ENCODE measurements around the gene CACNA1G.

CACNA1G gene

GRCh38 chr17:50632637-50633036 lies 72.1 kb downstream of the CACNA1G start:
- no peak overlapping the region for H3K27ac Mint-ChIP-seq (ENCODE audit: low read depth)
- no peaks in the 10 kb centered on the region for H3K36me3 Mint-ChIP-seq (ENCODE audit: insufficient read depth)
- H3K4me1 Mint-ChIP-seq: peaks cover 10% of the 10 kb centered on the region
- no peak for ATAC-seq (replicated peaks; ENCODE audit: extremely low read depth, poor library complexity, severe bottlenecking)
- no peak for DNase-seq (ENCODE audit: low spot score in 2 of 2)
- peaks cover 93% of the 10 kb centered on the region for H3K27me3 Mint-ChIP-seq
- no peak overlapping the region for H3K4me3 Mint-ChIP-seq
- no peaks in the 10 kb centered on the region for H3K9me3 Mint-ChIP-seq

GRCh38 chr17:50633683-50634082 lies 73.2 kb downstream of the CACNA1G start:
- Mint-ChIP-seq H3K9me3 (no peaks in the 10 kb centered on the region), H3K4me3 (no peak overlapping the region), H3K4me1 (peaks cover 6% of the 10 kb centered on the region), H3K27me3 (peaks cover 93% of the 10 kb centered on the region), H3K36me3 (ENCODE audit: insufficient read depth) (no peaks in the 10 kb centered on the region), H3K27ac (ENCODE audit: low read depth) (no peak overlapping the region)
- no peak for DNase-seq (ENCODE audit: low spot score in 2 of 2)
- ATAC-seq (replicated peaks; ENCODE audit: extremely low read depth, poor library complexity, severe bottlenecking): no peak

GRCh38 chr17:50634224-50634914 lies 73.9 kb downstream of the CACNA1G start, which contains the start of gene ABCC3:
Gene ABCC3, plus strand, starts transcription at chr17:50634881. Its CDS starts 56 bp downstream, at chr17:50634937.
- H3K9me3 Mint-ChIP-seq: no peaks in the 10 kb centered on the region
- no peak for DNase-seq (ENCODE audit: low spot score in 2 of 2)
- H3K4me1 Mint-ChIP-seq: peaks cover 6% of the 10 kb centered on the region
- ATAC-seq (replicated peaks; ENCODE audit: extremely low read depth, poor library complexity, severe bottlenecking): no peak
- H3K27me3 Mint-ChIP-seq: peaks cover 88% of the 10 kb centered on the region
- no peak within 1 kb of the TSS for H3K4me3 Mint-ChIP-seq
- no peak within 1 kb of the TSS for H3K27ac Mint-ChIP-seq (ENCODE audit: low read depth)
- no peaks in the 10 kb centered on the region for H3K36me3 Mint-ChIP-seq (ENCODE audit: insufficient read depth)

GRCh38 chr17:50634915-50635731 lies 74.6 kb downstream of the CACNA1G start:
- H3K9me3 Mint-ChIP-seq: no peaks in the 10 kb centered on the region
- H3K4me3 Mint-ChIP-seq: no peak overlapping the region
- peaks cover 6% of the 10 kb centered on the region for H3K4me1 Mint-ChIP-seq
- H3K36me3 Mint-ChIP-seq (ENCODE audit: insufficient read depth): no peaks in the 10 kb centered on the region
- peaks cover 81% of the 10 kb centered on the region for H3K27me3 Mint-ChIP-seq
- H3K27ac Mint-ChIP-seq (ENCODE audit: low read depth): no peak overlapping the region
- ATAC-seq (replicated peaks; ENCODE audit: extremely low read depth, poor library complexity, severe bottlenecking): no peak
- no peak for DNase-seq (ENCODE audit: low spot score in 2 of 2)

- Mint-ChIP-seq H3K27me3 (peaks cover 76% of the 10 kb centered on the region), H3K36me3 (ENCODE audit: insufficient read depth) (no peaks in the 10 kb centered on the region), H3K4me3 (no peak overlapping the region), H3K4me1 (peaks cover under 1% of the 10 kb centered on the region), H3K9me3 (no peaks in the 10 kb centered on the region), H3K27ac (ENCODE audit: low read depth) (no peak overlapping the region)
- ATAC-seq (replicated peaks; ENCODE audit: extremely low read depth, poor library complexity, severe bottlenecking): no peak
- no peak for DNase-seq (ENCODE audit: low spot score in 2 of 2)
These were observed 75.1 kb downstream of the CACNA1G start for GRCh38 chr17:50635732-50635981.

GRCh38 chr17:50635982-50636803 lies 75.7 kb downstream of the CACNA1G start:
- Mint-ChIP-seq H3K27me3 (peaks cover 70% of the 10 kb centered on the region), H3K9me3 (no peaks in the 10 kb centered on the region), H3K4me1 (no peaks in the 10 kb centered on the region), H3K27ac (ENCODE audit: low read depth) (no peak overlapping the region), H3K36me3 (ENCODE audit: insufficient read depth) (no peaks in the 10 kb centered on the region), H3K4me3 (no peak overlapping the region)
- ATAC-seq (replicated peaks; ENCODE audit: extremely low read depth, poor library complexity, severe bottlenecking) (no peak), DNase-seq (ENCODE audit: low spot score in 2 of 2) (no peak)

- no peak for ATAC-seq (replicated peaks; ENCODE audit: extremely low read depth, poor library complexity, severe bottlenecking)
- no peaks in the 10 kb centered on the region for H3K9me3 Mint-ChIP-seq
- H3K27me3 Mint-ChIP-seq: peaks cover 64% of the 10 kb centered on the region
- H3K4me1 Mint-ChIP-seq: no peaks in the 10 kb centered on the region
- H3K36me3 Mint-ChIP-seq (ENCODE audit: insufficient read depth): no peaks in the 10 kb centered on the region
- no peak overlapping the region for H3K27ac Mint-ChIP-seq (ENCODE audit: low read depth)
- H3K4me3 Mint-ChIP-seq: no peak overlapping the region
- DNase-seq (ENCODE audit: low spot score in 2 of 2): no peak
These were observed 76.3 kb downstream of the CACNA1G start for GRCh38 chr17:50636804-50637195.

- no peaks in the 10 kb centered on the region for H3K9me3 Mint-ChIP-seq
- no peaks in the 10 kb centered on the region for H3K36me3 Mint-ChIP-seq (ENCODE audit: insufficient read depth)
- DNase-seq (ENCODE audit: low spot score in 2 of 2) (no peak), ATAC-seq (replicated peaks; ENCODE audit: extremely low read depth, poor library complexity, severe bottlenecking) (no peak)
- H3K4me3 Mint-ChIP-seq: no peak overlapping the region
- peaks cover 56% of the 10 kb centered on the region for H3K27me3 Mint-ChIP-seq
- H3K27ac Mint-ChIP-seq (ENCODE audit: low read depth): no peak overlapping the region
- H3K4me1 Mint-ChIP-seq: no peaks in the 10 kb centered on the region
These were observed 77.5 kb downstream of the CACNA1G start for GRCh38 chr17:50637829-50638605.

- DNase-seq (ENCODE audit: low spot score in 2 of 2) (no peak), ATAC-seq (replicated peaks; ENCODE audit: extremely low read depth, poor library complexity, severe bottlenecking) (no peak)
- no peaks in the 10 kb centered on the region for H3K4me1 Mint-ChIP-seq
- H3K27me3 Mint-ChIP-seq: peaks cover 56% of the 10 kb centered on the region
- H3K36me3 Mint-ChIP-seq (ENCODE audit: insufficient read depth): no peaks in the 10 kb centered on the region
- H3K4me3 Mint-ChIP-seq: no peak overlapping the region
- H3K9me3 Mint-ChIP-seq: no peaks in the 10 kb centered on the region
- H3K27ac Mint-ChIP-seq (ENCODE audit: low read depth): no peak overlapping the region
These were observed 78.1 kb downstream of the CACNA1G start for GRCh38 chr17:50638606-50638965.

- Mint-ChIP-seq H3K36me3 (ENCODE audit: insufficient read depth) (no peaks in the 10 kb centered on the region), H3K4me3 (no peak overlapping the region), H3K9me3 (no peaks in the 10 kb centered on the region), H3K27ac (ENCODE audit: low read depth) (no peak overlapping the region), H3K4me1 (no peaks in the 10 kb centered on the region), H3K27me3 (peaks cover 56% of the 10 kb centered on the region)
- DNase-seq (ENCODE audit: low spot score in 2 of 2) (no peak), ATAC-seq (replicated peaks; ENCODE audit: extremely low read depth, poor library complexity, severe bottlenecking) (no peak)
These were observed 78.6 kb downstream of the CACNA1G start for GRCh38 chr17:50638966-50639713.

- no peaks in the 10 kb centered on the region for H3K4me1 Mint-ChIP-seq
- peaks cover 46% of the 10 kb centered on the region for H3K27me3 Mint-ChIP-seq
- no peaks in the 10 kb centered on the region for H3K9me3 Mint-ChIP-seq
- no peak for DNase-seq (ENCODE audit: low spot score in 2 of 2)
- ATAC-seq (replicated peaks; ENCODE audit: extremely low read depth, poor library complexity, severe bottlenecking): no peak
- H3K4me3 Mint-ChIP-seq: no peak overlapping the region
- no peaks in the 10 kb centered on the region for H3K36me3 Mint-ChIP-seq (ENCODE audit: insufficient read depth)
- no peak overlapping the region for H3K27ac Mint-ChIP-seq (ENCODE audit: low read depth)
These were observed 80.3 kb downstream of the CACNA1G start for GRCh38 chr17:50640686-50641351.

Data from central memory CD8-positive, alpha-beta T cell (primary cell).